WTC11 (cell line): Measurements from ENCODE around the gene RBMY1J.
"Not testable (repeated sequence)": the region's sequence is repeated elsewhere in the genome, so short reads cannot be mapped to it uniquely, and the experiment has no call there.

Experiments used
- AFF4 ChIP-seq: sonication (generic); formaldehyde crosslinking; IDR thresholded peaks from 2 replicates; pipeline ENCODE4 v1.8.1; 2023; ENCODE audit warnings: mild to moderate bottlenecking, missing genetic modification reagents, borderline replicate concordance
- ARID4B ChIP-seq: sonication (generic); formaldehyde crosslinking; IDR thresholded peaks from 2 replicates; pipeline ENCODE4 v1.8.0; 2023; ENCODE audit warnings: missing genetic modification reagents, mild to moderate bottlenecking, borderline replicate concordance
- ATF2 ChIP-seq: sonication (generic); formaldehyde crosslinking; IDR thresholded peaks from 2 replicates; pipeline ENCODE4 v1.8.1; 2022; ENCODE audit warnings: low read depth, missing genetic modification reagents, borderline replicate concordance
- ATF3 ChIP-seq: sonication (generic); formaldehyde crosslinking; conservative IDR thresholded peaks from 2 replicates; pipeline ENCODE4 v1.8.1; 2022; ENCODE audit warnings: mild to moderate bottlenecking, missing genetic modification reagents
- IRF2 ChIP-seq: sonication (generic); formaldehyde crosslinking; IDR thresholded peaks from 2 replicates; pipeline ENCODE4 v1.8.0; 2022; ENCODE audit warnings: low read depth, missing genetic modification reagents, borderline replicate concordance
- RELA ChIP-seq: sonication (generic); formaldehyde crosslinking; IDR thresholded peaks from 2 replicates; pipeline ENCODE4 v1.8.1; 2022; ENCODE audit warnings: missing genetic modification reagents, mild to moderate bottlenecking, borderline replicate concordance
- SP1 ChIP-seq: sonication (generic); formaldehyde crosslinking; conservative IDR thresholded peaks from 2 replicates; pipeline ENCODE4 v1.8.1; 2022; ENCODE audit warnings: missing genetic modification reagents
- USF2 ChIP-seq: sonication (generic); formaldehyde crosslinking; IDR thresholded peaks from 2 replicates; pipeline ENCODE4 v1.8.1; 2023; ENCODE audit warnings: mild to moderate bottlenecking, missing genetic modification reagents, moderate library complexity
- TF ChIP-seq, protein P1 (sequence below): fragments of 200-600 bp; IDR thresholded peaks from 2 replicates; pipeline ENCODE4 v1.8.0; 2022; ENCODE audit warnings: antibody characterized with exemption
- TF ChIP-seq, protein P2 (sequence below): sonication (generic); formaldehyde crosslinking; IDR thresholded peaks from 2 replicates; pipeline ENCODE4 v1.8.1; 2022; ENCODE audit warnings: mild to moderate bottlenecking, moderate library complexity, missing genetic modification reagents
- TF ChIP-seq, protein P3 (sequence below): fragments of 250-450 bp; sonication (Bioruptor Pico); IDR thresholded peaks from 2 replicates; pipeline ENCODE4 v1.9.0; 2021; ENCODE audit warnings: mild to moderate bottlenecking, borderline replicate concordance
- TF ChIP-seq, protein P4 (sequence below): sonication (generic); formaldehyde crosslinking; IDR thresholded peaks from 2 replicates; pipeline ENCODE4 v1.8.0; 2022; ENCODE audit warnings: mild to moderate bottlenecking, missing genetic modification reagents

DNA sequence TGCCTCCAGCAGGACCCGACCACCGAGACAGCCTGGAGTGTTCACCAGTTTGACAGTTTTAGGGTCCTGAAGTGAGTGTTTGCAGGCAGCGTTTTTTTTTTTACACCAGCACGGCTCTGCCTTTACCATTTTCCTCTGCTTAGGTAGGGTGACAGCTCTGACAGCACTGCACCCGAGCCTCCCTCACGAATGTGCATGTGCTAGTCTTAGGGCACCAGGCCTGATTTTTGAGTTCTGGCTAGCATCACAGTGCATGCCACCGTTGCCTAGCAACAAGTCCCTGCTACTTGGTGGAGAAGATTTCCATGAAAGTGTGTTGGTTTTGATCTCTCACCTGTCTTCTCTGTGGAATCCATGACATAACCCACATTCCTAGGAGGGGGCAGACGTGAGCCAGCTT, 52.3 kb downstream of the RBMY1J start:
- TF ChIP-seq, protein P1, sequence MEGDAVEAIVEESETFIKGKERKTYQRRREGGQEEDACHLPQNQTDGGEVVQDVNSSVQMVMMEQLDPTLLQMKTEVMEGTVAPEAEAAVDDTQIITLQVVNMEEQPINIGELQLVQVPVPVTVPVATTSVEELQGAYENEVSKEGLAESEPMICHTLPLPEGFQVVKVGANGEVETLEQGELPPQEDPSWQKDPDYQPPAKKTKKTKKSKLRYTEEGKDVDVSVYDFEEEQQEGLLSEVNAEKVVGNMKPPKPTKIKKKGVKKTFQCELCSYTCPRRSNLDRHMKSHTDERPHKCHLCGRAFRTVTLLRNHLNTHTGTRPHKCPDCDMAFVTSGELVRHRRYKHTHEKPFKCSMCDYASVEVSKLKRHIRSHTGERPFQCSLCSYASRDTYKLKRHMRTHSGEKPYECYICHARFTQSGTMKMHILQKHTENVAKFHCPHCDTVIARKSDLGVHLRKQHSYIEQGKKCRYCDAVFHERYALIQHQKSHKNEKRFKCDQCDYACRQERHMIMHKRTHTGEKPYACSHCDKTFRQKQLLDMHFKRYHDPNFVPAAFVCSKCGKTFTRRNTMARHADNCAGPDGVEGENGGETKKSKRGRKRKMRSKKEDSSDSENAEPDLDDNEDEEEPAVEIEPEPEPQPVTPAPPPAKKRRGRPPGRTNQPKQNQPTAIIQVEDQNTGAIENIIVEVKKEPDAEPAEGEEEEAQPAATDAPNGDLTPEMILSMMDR = not testable (repeated sequence)
- TF ChIP-seq, protein P2, sequence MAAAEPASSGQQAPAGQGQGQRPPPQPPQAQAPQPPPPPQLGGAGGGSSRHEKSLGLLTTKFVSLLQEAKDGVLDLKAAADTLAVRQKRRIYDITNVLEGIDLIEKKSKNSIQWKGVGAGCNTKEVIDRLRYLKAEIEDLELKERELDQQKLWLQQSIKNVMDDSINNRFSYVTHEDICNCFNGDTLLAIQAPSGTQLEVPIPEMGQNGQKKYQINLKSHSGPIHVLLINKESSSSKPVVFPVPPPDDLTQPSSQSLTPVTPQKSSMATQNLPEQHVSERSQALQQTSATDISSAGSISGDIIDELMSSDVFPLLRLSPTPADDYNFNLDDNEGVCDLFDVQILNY = not testable (repeated sequence)
- not testable (repeated sequence) for TF ChIP-seq USF2 (CRISPR knock-in tag); ATF2 (CRISPR knock-in tag); AFF4; RELA (CRISPR knock-in tag); IRF2 (CRISPR knock-in tag); ARID4B (CRISPR knock-in tag); SP1 (CRISPR knock-in tag); ATF3 (CRISPR knock-in tag)
- TF ChIP-seq, protein P3, sequence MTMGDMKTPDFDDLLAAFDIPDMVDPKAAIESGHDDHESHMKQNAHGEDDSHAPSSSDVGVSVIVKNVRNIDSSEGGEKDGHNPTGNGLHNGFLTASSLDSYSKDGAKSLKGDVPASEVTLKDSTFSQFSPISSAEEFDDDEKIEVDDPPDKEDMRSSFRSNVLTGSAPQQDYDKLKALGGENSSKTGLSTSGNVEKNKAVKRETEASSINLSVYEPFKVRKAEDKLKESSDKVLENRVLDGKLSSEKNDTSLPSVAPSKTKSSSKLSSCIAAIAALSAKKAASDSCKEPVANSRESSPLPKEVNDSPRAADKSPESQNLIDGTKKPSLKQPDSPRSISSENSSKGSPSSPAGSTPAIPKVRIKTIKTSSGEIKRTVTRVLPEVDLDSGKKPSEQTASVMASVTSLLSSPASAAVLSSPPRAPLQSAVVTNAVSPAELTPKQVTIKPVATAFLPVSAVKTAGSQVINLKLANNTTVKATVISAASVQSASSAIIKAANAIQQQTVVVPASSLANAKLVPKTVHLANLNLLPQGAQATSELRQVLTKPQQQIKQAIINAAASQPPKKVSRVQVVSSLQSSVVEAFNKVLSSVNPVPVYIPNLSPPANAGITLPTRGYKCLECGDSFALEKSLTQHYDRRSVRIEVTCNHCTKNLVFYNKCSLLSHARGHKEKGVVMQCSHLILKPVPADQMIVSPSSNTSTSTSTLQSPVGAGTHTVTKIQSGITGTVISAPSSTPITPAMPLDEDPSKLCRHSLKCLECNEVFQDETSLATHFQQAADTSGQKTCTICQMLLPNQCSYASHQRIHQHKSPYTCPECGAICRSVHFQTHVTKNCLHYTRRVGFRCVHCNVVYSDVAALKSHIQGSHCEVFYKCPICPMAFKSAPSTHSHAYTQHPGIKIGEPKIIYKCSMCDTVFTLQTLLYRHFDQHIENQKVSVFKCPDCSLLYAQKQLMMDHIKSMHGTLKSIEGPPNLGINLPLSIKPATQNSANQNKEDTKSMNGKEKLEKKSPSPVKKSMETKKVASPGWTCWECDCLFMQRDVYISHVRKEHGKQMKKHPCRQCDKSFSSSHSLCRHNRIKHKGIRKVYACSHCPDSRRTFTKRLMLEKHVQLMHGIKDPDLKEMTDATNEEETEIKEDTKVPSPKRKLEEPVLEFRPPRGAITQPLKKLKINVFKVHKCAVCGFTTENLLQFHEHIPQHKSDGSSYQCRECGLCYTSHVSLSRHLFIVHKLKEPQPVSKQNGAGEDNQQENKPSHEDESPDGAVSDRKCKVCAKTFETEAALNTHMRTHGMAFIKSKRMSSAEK (CRISPR knock-in tag) = not testable (repeated sequence)
- TF ChIP-seq, protein P4, sequence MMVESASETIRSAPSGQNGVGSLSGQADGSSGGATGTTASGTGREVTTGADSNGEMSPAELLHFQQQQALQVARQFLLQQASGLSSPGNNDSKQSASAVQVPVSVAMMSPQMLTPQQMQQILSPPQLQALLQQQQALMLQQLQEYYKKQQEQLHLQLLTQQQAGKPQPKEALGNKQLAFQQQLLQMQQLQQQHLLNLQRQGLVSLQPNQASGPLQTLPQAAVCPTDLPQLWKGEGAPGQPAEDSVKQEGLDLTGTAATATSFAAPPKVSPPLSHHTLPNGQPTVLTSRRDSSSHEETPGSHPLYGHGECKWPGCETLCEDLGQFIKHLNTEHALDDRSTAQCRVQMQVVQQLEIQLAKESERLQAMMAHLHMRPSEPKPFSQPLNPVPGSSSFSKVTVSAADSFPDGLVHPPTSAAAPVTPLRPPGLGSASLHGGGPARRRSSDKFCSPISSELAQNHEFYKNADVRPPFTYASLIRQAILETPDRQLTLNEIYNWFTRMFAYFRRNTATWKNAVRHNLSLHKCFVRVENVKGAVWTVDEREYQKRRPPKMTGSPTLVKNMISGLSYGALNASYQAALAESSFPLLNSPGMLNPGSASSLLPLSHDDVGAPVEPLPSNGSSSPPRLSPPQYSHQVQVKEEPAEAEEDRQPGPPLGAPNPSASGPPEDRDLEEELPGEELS (CRISPR knock-in tag) = not testable (repeated sequence)
